K562 (cell line): Measurements from ENCODE around the gene NFATC3. TPM values are rescaled to one million over a fixed set of nuclear protein-coding genes. Genes with fewer than 3 reads are reported as not detected.

Source experiments
- ATAC-seq: fragments of 200-7000 bp; cut with Tn5 transposase; 3 replicates; pipeline ENCODE4 v1.9.1; 2020; ENCODE audit warnings: moderate library complexity
- BruUV-seq: library from RNA; stranded (reverse); fragments of 400-500 nt; replicated peaks from 2 replicates; lab custom pipeline; 2021; lab: Mats Ljungman, UMichigan
- CTCF ChIA-PET: fragments of 300-600 bp; formaldehyde crosslinking; extraction: SDS; loops from one replicate; lab custom pipeline; 2021; ENCODE audit warnings: low intra/inter-chr PET ratio; lab: Yijun Ruan, JAX
- POLR2A ChIA-PET: fragments of 300-600, 350-650 bp; sonication (Branson Sonifier 250); formaldehyde crosslinking; extraction: SDS; loops from one replicate; lab custom pipeline; 2021; ENCODE audit warnings: antibody characterized with exemption, inconsistent platforms; lab: Yijun Ruan, JAX
- DNase-seq, 4 experiments: peaks; one replicate each; pipeline versions ENCODE4 v3.0.0 to v3.0.0-alpha.2; 2011 to 2018; ENCODE audit warnings: low spot score in 3 of 4, mixed read lengths in 3 of 4; ENCODE audit errors: extremely low read depth in 1 of 4
- FAIRE-seq: peaks from 2 replicates; lab custom pipeline; 2011; peaks lifted over from hg19 to GRCh38; lab: Jason Lieb, UNC
- H2AFZ ChIP-seq: 2 replicates; pipeline ENCODE4 v1.6.0; 2011; ENCODE audit warnings: low read depth, low read length, control low read depth, inconsistent platforms
- H3K27ac ChIP-seq: fragments of 200-600 bp; 3 replicates; pipeline ENCODE4 v1.8.0; 2011; ENCODE audit warnings: low read depth, mild to moderate bottlenecking, control low read depth, inconsistent platforms, low read length, moderate library complexity, mixed read lengths; ENCODE audit errors: extremely low read depth
- H3K27me3 ChIP-seq, 2 experiments: fragments of 300-600 bp in 1 of 2; 2 replicates in 1 of 2; 3 replicates in 1 of 2; pipeline versions ENCODE4 v1.6.0 to v1.8.0; 2011; ENCODE audit warnings: inconsistent platforms in 2 of 2, low read length in 2 of 2, mild to moderate bottlenecking in 1 of 2, mixed read lengths in 1 of 2, moderate library complexity in 1 of 2; ENCODE audit not compliant: control insufficient read depth in 2 of 2, insufficient read depth in 2 of 2
- H3K36me3 ChIP-seq: fragments of 300-600 bp; 3 replicates; pipeline ENCODE4 v1.8.0; 2011; ENCODE audit warnings: mild to moderate bottlenecking, low read length, inconsistent platforms; ENCODE audit not compliant: control insufficient read depth, insufficient read depth
- H3K4me1 ChIP-seq, 2 experiments: fragments of 200-600 bp in 1 of 2; replicated peaks in 1 of 2; 2 replicates in 1 of 2; 3 replicates in 1 of 2; pipeline versions ENCODE4 v1.5.1 to v1.8.0; 2011; ENCODE audit warnings: inconsistent platforms in 2 of 2, low read length in 2 of 2, mild to moderate bottlenecking in 1 of 2, mixed read lengths in 1 of 2, moderate library complexity in 1 of 2; ENCODE audit not compliant: control insufficient read depth in 2 of 2, insufficient read depth in 2 of 2
- H3K4me2 ChIP-seq: 2 replicates; pipeline ENCODE4 v1.6.1; 2011; ENCODE audit warnings: low read length, control low read depth, inconsistent platforms, mixed read lengths; ENCODE audit not compliant: insufficient read depth
- H3K4me3 ChIP-seq: fragments of 200-600 bp; sonication (generic), shearing (Covaris generic); 2 replicates; pipeline ENCODE4 v1.5.1; 2016; ENCODE audit warnings: control low read depth, inconsistent platforms
- H3K79me2 ChIP-seq: fragments of 200-600 bp; 3 replicates; pipeline ENCODE4 v1.8.0; 2011; ENCODE audit warnings: low read length, inconsistent platforms; ENCODE audit not compliant: control insufficient read depth, insufficient read depth
- H3K9ac ChIP-seq, 2 experiments: 2 replicates each; pipeline versions ENCODE4 v1.6.0 to v1.6.1; 2011; ENCODE audit warnings: low read depth in 2 of 2, low read length in 2 of 2, control low read depth in 1 of 2, inconsistent platforms in 1 of 2, mild to moderate bottlenecking in 1 of 2, mixed read lengths in 1 of 2; ENCODE audit not compliant: insufficient read depth in 1 of 2
- H3K9me1 ChIP-seq: one replicate; pipeline ENCODE4 v1.6.0; 2011; ENCODE audit warnings: inconsistent platforms, mild to moderate bottlenecking, low read length, moderate library complexity; ENCODE audit not compliant: control insufficient read depth, insufficient read depth
- H3K9me3 ChIP-seq: replicated peaks from 2 replicates; pipeline ENCODE4 v1.5.1; 2011; ENCODE audit warnings: low read depth, low read length, inconsistent platforms; ENCODE audit not compliant: control insufficient read depth, insufficient read depth
- H4K20me1 ChIP-seq: replicated peaks from 2 replicates; pipeline ENCODE4 v1.6.1; 2011; ENCODE audit warnings: low read length, inconsistent platforms, mixed read lengths; ENCODE audit not compliant: control insufficient read depth, insufficient read depth
- CEBPB ChIP-seq: fragments of 450-650 bp; IDR thresholded peaks from 2 replicates; pipeline ENCODE4 v1.6.1; 2016; ENCODE audit warnings: missing genetic modification characterization, missing compliant biosample characterization
- KLF6 ChIP-seq: fragments of 250-450 bp; sonication (Bioruptor Pico); IDR thresholded peaks from 2 replicates; pipeline ENCODE4 v1.4.0; 2020; ENCODE audit warnings: mild to moderate bottlenecking, moderate library complexity, borderline replicate concordance
- MYBL2 ChIP-seq, 2 experiments: fragments of 450-650 bp in 1 of 2; sonication (generic) in 1 of 2; formaldehyde crosslinking in 1 of 2; IDR thresholded peaks; 2 replicates each; pipeline versions ENCODE4 v1.6.1 to v1.8.1; 2017 to 2022; ENCODE audit warnings: borderline replicate concordance in 1 of 2, inconsistent platforms in 1 of 2, low read depth in 1 of 2, mild to moderate bottlenecking in 1 of 2, missing genetic modification reagents in 1 of 2, moderate library complexity in 1 of 2
- ZBED1 ChIP-seq: IDR thresholded peaks from 2 replicates; pipeline ENCODE4 v1.6.1; 2014
- ZNF76 ChIP-seq: fragments of 250-450 bp; sonication (Bioruptor Pico); IDR thresholded peaks from 2 replicates; pipeline ENCODE4 v1.4.0; 2020; ENCODE audit warnings: mild to moderate bottlenecking, moderate library complexity, borderline replicate concordance
- WGBS: fragments of 100-300 bp; shearing (Covaris generic); methylation state at CpG from one replicate; pipeline ENCODE4 v1.1.6; 2016; ENCODE audit warnings: low coverage, mixed read lengths; ENCODE audit not compliant: insufficient coverage; ENCODE audit errors: missing lambda C conversion rate; 5-methylcytosine and 5-hydroxymethylcytosine counted together
- in situ Hi-C: fragments of 300-500 bp; cut with MboI; formaldehyde crosslinking; loops from 4 replicates; pipeline ENCODE4 v1.15.0; 2018; ENCODE audit warnings: inconsistent platforms, mixed read lengths
- intact Hi-C: fragments of 100-400 bp; cut with micrococcal nuclease; formaldehyde crosslinking; loops from 2 replicates; pipeline ENCODE4 v1.14.2; 2022
- polyA plus RNA-seq, 8 experiments: library from polyadenylated mRNA; depleted of rRNA in 4 of 8; stranded (reverse) in 5 of 8; unstranded in 3 of 8; fragments of >200 nt; fragmentation: Nextera tagmentation in 2 of 8; fragmentation: Illumina TruSeq in 1 of 8; extraction: Ambion mirVana in 2 of 8; extraction: Trizol in 1 of 8; gene quantifications; 2 replicates each; pipeline versions ENCODE4 v1.2.1 to v1.2.3, GENCODE V29; 2011 to 2014; ENCODE audit warnings: inconsistent platforms in 1 of 8, missing spikeins in 1 of 8
- total RNA-seq, 7 experiments: library from RNA; depleted of rRNA in 6 of 7; stranded (reverse); fragments of >200 nt in 6 of 7; fragmentation: Illumina TruSeq in 2 of 7; extraction: Trizol in 2 of 7; gene quantifications; 2 replicates each; pipeline versions ENCODE4 v1.2.1 to v1.2.3, GENCODE V29; 2011 to 2021; ENCODE audit warnings: low replicate concordance in 1 of 7
- TF ChIP-seq, protein P1 (sequence below): fragments of 250-450 bp; sonication (Bioruptor Pico); IDR thresholded peaks from 2 replicates; pipeline ENCODE4 v1.8.0; 2021; ENCODE audit warnings: mild to moderate bottlenecking, moderate library complexity
- TF ChIP-seq, protein P2 (sequence below): fragments of 250-450 bp; sonication (Bioruptor Pico); IDR thresholded peaks from 2 replicates; pipeline ENCODE4 v1.8.0; 2021; ENCODE audit warnings: moderate library complexity, mild to moderate bottlenecking, inconsistent platforms
- TF ChIP-seq, protein P3 (sequence below): fragments of 250-450 bp; sonication (Bioruptor Pico); IDR thresholded peaks from 2 replicates; pipeline ENCODE4 v1.8.0; 2022; ENCODE audit warnings: inconsistent platforms

Gene NFATC3
- total and polyA plus RNA-seq, 9 of the 15 experiments (the other 6 are each of a cell fraction or from before 2014, with no cell fraction given), result 15.7 to 98.4 (median 59.4) TPM

DNA sequence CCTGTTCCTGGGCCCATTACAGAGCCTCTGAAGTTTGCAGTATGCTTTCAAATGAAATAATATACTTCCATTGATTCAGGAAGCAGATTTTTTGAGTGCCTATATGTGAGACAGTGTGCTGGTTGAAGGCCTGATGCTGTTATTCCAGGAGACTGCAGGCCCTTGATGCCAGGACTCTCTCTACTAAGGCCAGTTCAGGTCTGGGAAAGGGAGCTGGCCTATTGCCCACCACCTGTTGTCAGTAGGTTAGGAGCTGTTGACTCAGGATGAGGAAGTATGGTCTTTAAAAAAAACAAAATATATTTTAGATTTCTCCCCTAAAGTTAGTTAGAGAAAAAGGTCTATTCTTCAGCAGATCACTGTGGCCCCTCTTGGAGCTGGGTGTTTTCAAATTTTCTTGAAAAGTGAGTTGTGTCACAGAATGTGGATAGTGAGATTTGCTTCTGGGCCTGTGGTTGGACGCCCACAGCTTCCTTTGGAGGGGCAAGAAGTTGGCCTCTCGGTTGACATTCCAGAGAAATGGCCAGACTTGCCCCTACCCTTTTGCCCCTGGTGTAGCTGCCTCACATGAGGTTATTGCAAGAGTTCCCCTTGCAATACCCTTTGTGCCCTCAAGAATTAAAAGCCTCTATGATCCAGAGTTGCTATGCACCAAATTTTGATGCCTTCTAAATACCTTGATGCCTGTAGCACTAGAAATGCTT lies 142.8 kb downstream of the NFATC3 start:
- 89% methylated on average over 2 of the region's 2 CpGs for WGBS
- H2AFZ ChIP-seq, result no peak overlapping the region
- FAIRE-seq, result no peak
- in situ Hi-C loops (loop anchor here (10.0 kb wide), 1 partner anchor 153 kb away; no protein-coding TSS in a partner anchor), intact Hi-C loops (loop anchor here (2.0 kb wide), 1 partner anchor 133 kb away; no protein-coding TSS in a partner anchor)
- no peaks in the 10 kb centered on the region for H3K27me3 ChIP-seq
- H3K27ac ChIP-seq, result no peak overlapping the region
- H3K4me3 ChIP-seq, result no peak overlapping the region
- no peak overlapping the region; a peak in 1 of 4 replicates for H3K9ac ChIP-seq
- no peaks in the 10 kb centered on the region for H3K9me3 ChIP-seq
- peaks cover 0 to 12% of the 10 kb centered on the region in 2 experiments; a peak in 1 of 5 replicates for H3K4me1 ChIP-seq
- no peaks in the 10 kb centered on the region; the same call in 1 of the 2 replicates for H4K20me1 ChIP-seq
- no peak overlapping the region for H3K4me2 ChIP-seq
- no peaks in the 10 kb centered on the region; the same call in 2 of the 3 replicates for H3K79me2 ChIP-seq
- CTCF ChIA-PET, result interaction anchor here (1.3 to 2.6 kb wide), 2 partner anchors 156 to 235 kb away, joined by 3 to 18 read pairs; no protein-coding TSS in a partner anchor
- BruUV-seq, result no TSS peak
- no peak for ATAC-seq
- H3K36me3 ChIP-seq, result peaks cover 71% of the 10 kb centered on the region; the same call in 2 of the 3 replicates
- no peaks in the 10 kb centered on the region for H3K9me1 ChIP-seq
- DNase-seq, result peak in 1 of 4 experiments; percentile 11
- POLR2A ChIA-PET, result interaction anchor here (0.6 to 1.8 kb wide), 4 partner anchors 9 to 285 kb away, joined by 3 to 8 read pairs (median 4); no protein-coding TSS in a partner anchor
- TF ChIP-seq, protein P1, sequence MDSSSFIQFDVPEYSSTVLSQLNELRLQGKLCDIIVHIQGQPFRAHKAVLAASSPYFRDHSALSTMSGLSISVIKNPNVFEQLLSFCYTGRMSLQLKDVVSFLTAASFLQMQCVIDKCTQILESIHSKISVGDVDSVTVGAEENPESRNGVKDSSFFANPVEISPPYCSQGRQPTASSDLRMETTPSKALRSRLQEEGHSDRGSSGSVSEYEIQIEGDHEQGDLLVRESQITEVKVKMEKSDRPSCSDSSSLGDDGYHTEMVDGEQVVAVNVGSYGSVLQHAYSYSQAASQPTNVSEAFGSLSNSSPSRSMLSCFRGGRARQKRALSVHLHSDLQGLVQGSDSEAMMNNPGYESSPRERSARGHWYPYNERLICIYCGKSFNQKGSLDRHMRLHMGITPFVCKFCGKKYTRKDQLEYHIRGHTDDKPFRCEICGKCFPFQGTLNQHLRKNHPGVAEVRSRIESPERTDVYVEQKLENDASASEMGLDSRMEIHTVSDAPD (CRISPR knock-in tag), result no peak
- TF ChIP-seq ZBED1 (no peak), KLF6 (CRISPR knock-in tag) (no peak), MYBL2 (IDR thresholded peaks at IDR 0.05; ENCODE audit: low read depth) (no peak), MYBL2 (CRISPR knock-in tag; IDR thresholded peaks at IDR 0.05; ENCODE audit: borderline replicate concordance) (no peak), CEBPB (tag) (no peak), ZNF76 (no peak)
- TF ChIP-seq, protein P2, sequence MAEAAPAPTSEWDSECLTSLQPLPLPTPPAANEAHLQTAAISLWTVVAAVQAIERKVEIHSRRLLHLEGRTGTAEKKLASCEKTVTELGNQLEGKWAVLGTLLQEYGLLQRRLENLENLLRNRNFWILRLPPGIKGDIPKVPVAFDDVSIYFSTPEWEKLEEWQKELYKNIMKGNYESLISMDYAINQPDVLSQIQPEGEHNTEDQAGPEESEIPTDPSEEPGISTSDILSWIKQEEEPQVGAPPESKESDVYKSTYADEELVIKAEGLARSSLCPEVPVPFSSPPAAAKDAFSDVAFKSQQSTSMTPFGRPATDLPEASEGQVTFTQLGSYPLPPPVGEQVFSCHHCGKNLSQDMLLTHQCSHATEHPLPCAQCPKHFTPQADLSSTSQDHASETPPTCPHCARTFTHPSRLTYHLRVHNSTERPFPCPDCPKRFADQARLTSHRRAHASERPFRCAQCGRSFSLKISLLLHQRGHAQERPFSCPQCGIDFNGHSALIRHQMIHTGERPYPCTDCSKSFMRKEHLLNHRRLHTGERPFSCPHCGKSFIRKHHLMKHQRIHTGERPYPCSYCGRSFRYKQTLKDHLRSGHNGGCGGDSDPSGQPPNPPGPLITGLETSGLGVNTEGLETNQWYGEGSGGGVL (CRISPR knock-in tag), result no peak
- TF ChIP-seq, protein P3, sequence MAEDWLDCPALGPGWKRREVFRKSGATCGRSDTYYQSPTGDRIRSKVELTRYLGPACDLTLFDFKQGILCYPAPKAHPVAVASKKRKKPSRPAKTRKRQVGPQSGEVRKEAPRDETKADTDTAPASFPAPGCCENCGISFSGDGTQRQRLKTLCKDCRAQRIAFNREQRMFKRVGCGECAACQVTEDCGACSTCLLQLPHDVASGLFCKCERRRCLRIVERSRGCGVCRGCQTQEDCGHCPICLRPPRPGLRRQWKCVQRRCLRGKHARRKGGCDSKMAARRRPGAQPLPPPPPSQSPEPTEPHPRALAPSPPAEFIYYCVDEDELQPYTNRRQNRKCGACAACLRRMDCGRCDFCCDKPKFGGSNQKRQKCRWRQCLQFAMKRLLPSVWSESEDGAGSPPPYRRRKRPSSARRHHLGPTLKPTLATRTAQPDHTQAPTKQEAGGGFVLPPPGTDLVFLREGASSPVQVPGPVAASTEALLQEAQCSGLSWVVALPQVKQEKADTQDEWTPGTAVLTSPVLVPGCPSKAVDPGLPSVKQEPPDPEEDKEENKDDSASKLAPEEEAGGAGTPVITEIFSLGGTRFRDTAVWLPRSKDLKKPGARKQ, result no peak
